K562 (cell line): Measurements from ENCODE around the gene THAP8. TPM values are rescaled to one million over a fixed set of nuclear protein-coding genes. Genes with fewer than 3 reads are reported as not detected.
A peak's percentile ranks its signal among the peaks of the same experiment; 100 is the strongest.

Experiments
- ATAC-seq: fragments of 200-7000 bp; cut with Tn5 transposase; 3 replicates; pipeline ENCODE4 v1.9.1; 2020; ENCODE audit warnings: moderate library complexity
- BruUV-seq: library from RNA; stranded (reverse); fragments of 400-500 nt; replicated peaks from 2 replicates; lab custom pipeline; 2021; lab: Mats Ljungman, UMichigan
- CTCF ChIA-PET: fragments of 300-600 bp; formaldehyde crosslinking; extraction: SDS; loops from one replicate; lab custom pipeline; 2021; ENCODE audit warnings: low intra/inter-chr PET ratio; lab: Yijun Ruan, JAX
- POLR2A ChIA-PET: fragments of 300-600, 350-650 bp; sonication (Branson Sonifier 250); formaldehyde crosslinking; extraction: SDS; loops from one replicate; lab custom pipeline; 2021; ENCODE audit warnings: antibody characterized with exemption, inconsistent platforms; lab: Yijun Ruan, JAX
- DNase-seq, 4 experiments: peaks; one replicate each; pipeline versions ENCODE4 v3.0.0 to v3.0.0-alpha.2; 2011 to 2018; ENCODE audit warnings: low spot score in 3 of 4, mixed read lengths in 3 of 4; ENCODE audit errors: extremely low read depth in 1 of 4
- FAIRE-seq: peaks from 2 replicates; lab custom pipeline; 2011; peaks lifted over from hg19 to GRCh38; lab: Jason Lieb, UNC
- H2AFZ ChIP-seq: 2 replicates; pipeline ENCODE4 v1.6.0; 2011; ENCODE audit warnings: low read depth, low read length, control low read depth, inconsistent platforms
- H3K27ac ChIP-seq: fragments of 200-600 bp; 3 replicates; pipeline ENCODE4 v1.8.0; 2011; ENCODE audit warnings: low read depth, mild to moderate bottlenecking, control low read depth, inconsistent platforms, low read length, moderate library complexity, mixed read lengths; ENCODE audit errors: extremely low read depth
- H3K27me3 ChIP-seq, 2 experiments: fragments of 300-600 bp in 1 of 2; 2 replicates in 1 of 2; 3 replicates in 1 of 2; pipeline versions ENCODE4 v1.6.0 to v1.8.0; 2011; ENCODE audit warnings: inconsistent platforms in 2 of 2, low read length in 2 of 2, mild to moderate bottlenecking in 1 of 2, mixed read lengths in 1 of 2, moderate library complexity in 1 of 2; ENCODE audit not compliant: control insufficient read depth in 2 of 2, insufficient read depth in 2 of 2
- H3K36me3 ChIP-seq: fragments of 300-600 bp; 3 replicates; pipeline ENCODE4 v1.8.0; 2011; ENCODE audit warnings: mild to moderate bottlenecking, low read length, inconsistent platforms; ENCODE audit not compliant: control insufficient read depth, insufficient read depth
- H3K4me1 ChIP-seq, 2 experiments: fragments of 200-600 bp in 1 of 2; replicated peaks in 1 of 2; 2 replicates in 1 of 2; 3 replicates in 1 of 2; pipeline versions ENCODE4 v1.5.1 to v1.8.0; 2011; ENCODE audit warnings: inconsistent platforms in 2 of 2, low read length in 2 of 2, mild to moderate bottlenecking in 1 of 2, mixed read lengths in 1 of 2, moderate library complexity in 1 of 2; ENCODE audit not compliant: control insufficient read depth in 2 of 2, insufficient read depth in 2 of 2
- H3K4me2 ChIP-seq: 2 replicates; pipeline ENCODE4 v1.6.1; 2011; ENCODE audit warnings: low read length, control low read depth, inconsistent platforms, mixed read lengths; ENCODE audit not compliant: insufficient read depth
- H3K4me3 ChIP-seq: fragments of 200-600 bp; sonication (generic), shearing (Covaris generic); 2 replicates; pipeline ENCODE4 v1.5.1; 2016; ENCODE audit warnings: control low read depth, inconsistent platforms
- H3K79me2 ChIP-seq: fragments of 200-600 bp; 3 replicates; pipeline ENCODE4 v1.8.0; 2011; ENCODE audit warnings: low read length, inconsistent platforms; ENCODE audit not compliant: control insufficient read depth, insufficient read depth
- H3K9ac ChIP-seq, 2 experiments: 2 replicates each; pipeline versions ENCODE4 v1.6.0 to v1.6.1; 2011; ENCODE audit warnings: low read depth in 2 of 2, low read length in 2 of 2, control low read depth in 1 of 2, inconsistent platforms in 1 of 2, mild to moderate bottlenecking in 1 of 2, mixed read lengths in 1 of 2; ENCODE audit not compliant: insufficient read depth in 1 of 2
- H3K9me1 ChIP-seq: one replicate; pipeline ENCODE4 v1.6.0; 2011; ENCODE audit warnings: inconsistent platforms, mild to moderate bottlenecking, low read length, moderate library complexity; ENCODE audit not compliant: control insufficient read depth, insufficient read depth
- H3K9me3 ChIP-seq: replicated peaks from 2 replicates; pipeline ENCODE4 v1.5.1; 2011; ENCODE audit warnings: low read depth, low read length, inconsistent platforms; ENCODE audit not compliant: control insufficient read depth, insufficient read depth
- H4K20me1 ChIP-seq: replicated peaks from 2 replicates; pipeline ENCODE4 v1.6.1; 2011; ENCODE audit warnings: low read length, inconsistent platforms, mixed read lengths; ENCODE audit not compliant: control insufficient read depth, insufficient read depth
- C11orf30 ChIP-seq: fragments of 450-650 bp; IDR thresholded peaks from 2 replicates; pipeline ENCODE4 v1.6.1; 2016; ENCODE audit warnings: low read depth, mild to moderate bottlenecking
- CAMTA2 ChIP-seq: fragments of 250-450 bp; sonication (Bioruptor Pico); conservative IDR thresholded peaks from 2 replicates; pipeline ENCODE4 v1.5.1; 2022
- HNRNPK ChIP-seq: fragments of 200-400 bp; formaldehyde crosslinking; IDR thresholded peaks from one replicate; pipeline ENCODE4 v1.6.1; 2018; ENCODE audit warnings: mild to moderate bottlenecking, low read depth, low read length; ENCODE audit not compliant: poor library complexity, severe bottlenecking
- HNRNPUL1 ChIP-seq: fragments of 200-400 bp; formaldehyde crosslinking; IDR thresholded peaks from 2 replicates; pipeline ENCODE4 v1.6.1; 2017; ENCODE audit warnings: low read length
- JUN ChIP-seq, 2 experiments: sonication (generic) in 1 of 2; formaldehyde crosslinking in 1 of 2; IDR thresholded peaks; 2 replicates each; pipeline versions ENCODE4 v1.6.1 to v1.8.0; 2012 to 2022; ENCODE audit warnings: borderline replicate concordance in 2 of 2, mild to moderate bottlenecking in 2 of 2, improper control_type of control experiment in 1 of 2, low read depth in 1 of 2, low read length in 1 of 2, missing genetic modification reagents in 1 of 2
- MAFK ChIP-seq: IDR thresholded peaks from 2 replicates; pipeline ENCODE4 v1.6.1; 2011; ENCODE audit warnings: low read length, improper control_type of control experiment
- NFE2 ChIP-seq: IDR thresholded peaks from 2 replicates; pipeline ENCODE4 v1.6.1; 2014; ENCODE audit warnings: antibody characterized with exemption, low read depth
- NFRKB ChIP-seq: fragments of 450-650 bp; IDR thresholded peaks from 2 replicates; pipeline ENCODE4 v1.6.1; 2016; ENCODE audit warnings: low read depth
- ZNF282 ChIP-seq: sonication (generic); formaldehyde crosslinking; IDR thresholded peaks from 2 replicates; pipeline ENCODE4 v1.8.1; 2023; ENCODE audit warnings: missing genetic modification reagents
- WGBS: fragments of 100-300 bp; shearing (Covaris generic); methylation state at CpG from one replicate; pipeline ENCODE4 v1.1.6; 2016; ENCODE audit warnings: low coverage, mixed read lengths; ENCODE audit not compliant: insufficient coverage; ENCODE audit errors: missing lambda C conversion rate; 5-methylcytosine and 5-hydroxymethylcytosine counted together
- in situ Hi-C: fragments of 300-500 bp; cut with MboI; formaldehyde crosslinking; loops from 4 replicates; pipeline ENCODE4 v1.15.0; 2018; ENCODE audit warnings: inconsistent platforms, mixed read lengths
- intact Hi-C: fragments of 100-400 bp; cut with micrococcal nuclease; formaldehyde crosslinking; loops from 2 replicates; pipeline ENCODE4 v1.14.2; 2022
- polyA plus RNA-seq, 8 experiments: library from polyadenylated mRNA; depleted of rRNA in 4 of 8; stranded (reverse) in 5 of 8; unstranded in 3 of 8; fragments of >200 nt; fragmentation: Nextera tagmentation in 2 of 8; fragmentation: Illumina TruSeq in 1 of 8; extraction: Ambion mirVana in 2 of 8; extraction: Trizol in 1 of 8; gene quantifications; 2 replicates each; pipeline versions ENCODE4 v1.2.1 to v1.2.3, GENCODE V29; 2011 to 2014; ENCODE audit warnings: inconsistent platforms in 1 of 8, missing spikeins in 1 of 8
- total RNA-seq, 7 experiments: library from RNA; depleted of rRNA in 6 of 7; stranded (reverse); fragments of >200 nt in 6 of 7; fragmentation: Illumina TruSeq in 2 of 7; extraction: Trizol in 2 of 7; gene quantifications; 2 replicates each; pipeline versions ENCODE4 v1.2.1 to v1.2.3, GENCODE V29; 2011 to 2021; ENCODE audit warnings: low replicate concordance in 1 of 7
- TF ChIP-seq, protein P1 (sequence below), 3 experiments: fragments of 200-800 bp in 1 of 3; sonication (Bioruptor generic) in 1 of 3; sonication (generic) in 1 of 3; formaldehyde crosslinking in 1 of 3; IDR thresholded peaks; 2 replicates each; pipeline versions ENCODE4 v1.6.1 to v1.8.0; 2016 to 2022; ENCODE audit warnings: mild to moderate bottlenecking in 2 of 3, missing compliant biosample characterization in 2 of 3, missing genetic modification characterization in 2 of 3, missing genetic modification reagents in 1 of 3
- TF ChIP-seq, protein P2 (sequence below): sonication (generic); formaldehyde crosslinking; IDR thresholded peaks from 2 replicates; pipeline ENCODE4 v1.8.0; 2022; ENCODE audit warnings: mild to moderate bottlenecking, missing genetic modification reagents, borderline replicate concordance

Gene THAP8
- total and polyA plus RNA-seq, 9 of the 15 experiments (the other 6 are each of a cell fraction or from before 2014, with no cell fraction given) = 0.11 to 2.0 (median 0.94) TPM

DNA sequence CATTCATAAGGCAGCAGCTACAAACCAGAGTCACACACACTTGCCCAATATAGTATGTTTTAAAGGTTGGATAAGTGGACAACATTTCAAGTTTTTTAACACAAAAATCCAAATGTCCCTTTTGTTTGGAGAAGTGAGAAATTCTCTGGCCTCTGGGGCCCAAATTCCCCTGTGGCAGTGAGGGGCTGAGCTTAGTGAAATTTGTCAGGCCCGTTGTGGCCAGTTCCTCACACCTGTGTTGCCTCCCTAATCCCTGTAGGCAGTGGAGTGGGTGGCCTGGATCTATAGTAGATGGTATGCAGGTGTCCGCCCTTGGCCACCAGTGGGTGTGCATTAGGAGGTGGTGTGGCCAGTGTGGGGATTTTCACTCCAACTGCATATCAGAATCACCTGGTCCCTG lies 7.3 kb upstream of the THAP8 start:
- H3K4me1 ChIP-seq = peaks cover 2 to 5% of the 10 kb centered on the region in 2 experiments; a peak in 3 of 5 replicates
- no peak for FAIRE-seq
- no peaks in the 10 kb centered on the region for H3K27me3 ChIP-seq
- ChIA-PET CTCF (no interaction called here), POLR2A (interaction anchor here (1.0 to 1.6 kb wide), 3 partner anchors 12 to 113 kb away, joined by 3 to 6 read pairs (median 3); no protein-coding TSS in a partner anchor)
- WGBS = 90% methylated on average over 2 of the region's 2 CpGs
- no peak overlapping the region for H3K4me2 ChIP-seq
- H3K9ac ChIP-seq = 0 out of 4 replicates have a peak overlapping the region, but pooled peaks of 1 of the 2 experiments have one; percentile 56
- peaks cover 5% of the 10 kb centered on the region; the same call in 1 of the 2 replicates for H4K20me1 ChIP-seq
- ATAC-seq = no peak
- TF ChIP-seq C11orf30 (no peak), NFRKB (no peak), CAMTA2 (CRISPR knock-in tag) (no peak), ZNF282 (CRISPR knock-in tag) (no peak), NFE2 (no peak), MAFK (no peak), HNRNPUL1 (no peak), JUN (IDR thresholded peaks at IDR 0.05; ENCODE audit: borderline replicate concordance, low read depth, low read length) (no peak), JUN (CRISPR knock-in tag; IDR thresholded peaks at IDR 0.05; ENCODE audit: borderline replicate concordance) (no peak), HNRNPK (no peak)
- TF ChIP-seq, protein P1, sequence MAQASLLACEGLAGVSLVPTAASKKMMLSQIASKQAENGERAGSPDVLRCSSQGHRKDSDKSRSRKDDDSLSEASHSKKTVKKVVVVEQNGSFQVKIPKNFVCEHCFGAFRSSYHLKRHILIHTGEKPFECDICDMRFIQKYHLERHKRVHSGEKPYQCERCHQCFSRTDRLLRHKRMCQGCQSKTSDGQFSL (CRISPR knock-in tag; IDR thresholded peaks at IDR 0.05) = no peak
- TF ChIP-seq, protein P1 (tag; IDR thresholded peaks at IDR 0.05) = no peak
- TF ChIP-seq, protein P2, sequence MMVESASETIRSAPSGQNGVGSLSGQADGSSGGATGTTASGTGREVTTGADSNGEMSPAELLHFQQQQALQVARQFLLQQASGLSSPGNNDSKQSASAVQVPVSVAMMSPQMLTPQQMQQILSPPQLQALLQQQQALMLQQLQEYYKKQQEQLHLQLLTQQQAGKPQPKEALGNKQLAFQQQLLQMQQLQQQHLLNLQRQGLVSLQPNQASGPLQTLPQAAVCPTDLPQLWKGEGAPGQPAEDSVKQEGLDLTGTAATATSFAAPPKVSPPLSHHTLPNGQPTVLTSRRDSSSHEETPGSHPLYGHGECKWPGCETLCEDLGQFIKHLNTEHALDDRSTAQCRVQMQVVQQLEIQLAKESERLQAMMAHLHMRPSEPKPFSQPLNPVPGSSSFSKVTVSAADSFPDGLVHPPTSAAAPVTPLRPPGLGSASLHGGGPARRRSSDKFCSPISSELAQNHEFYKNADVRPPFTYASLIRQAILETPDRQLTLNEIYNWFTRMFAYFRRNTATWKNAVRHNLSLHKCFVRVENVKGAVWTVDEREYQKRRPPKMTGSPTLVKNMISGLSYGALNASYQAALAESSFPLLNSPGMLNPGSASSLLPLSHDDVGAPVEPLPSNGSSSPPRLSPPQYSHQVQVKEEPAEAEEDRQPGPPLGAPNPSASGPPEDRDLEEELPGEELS (CRISPR knock-in tag) = no peak
- no peak overlapping the region for H3K27ac ChIP-seq
- H2AFZ ChIP-seq = no peak overlapping the region
- no peaks in the 10 kb centered on the region for H3K9me1 ChIP-seq
- intact Hi-C loops = loop anchor here (5.0 kb wide), 2 partner anchors 51 to 111 kb away; partner anchors contain the start of genes OVOL3 and POLR2I
- no peaks in the 10 kb centered on the region for H3K9me3 ChIP-seq
- peaks cover 19% of the 10 kb centered on the region for H3K79me2 ChIP-seq
- BruUV-seq = no TSS peak
- peaks cover 88% of the 10 kb centered on the region for H3K36me3 ChIP-seq
- in situ Hi-C loops = loop anchor here (5.0 kb wide), 1 partner anchor 111 kb away; no protein-coding TSS in a partner anchor
- no peak overlapping the region for H3K4me3 ChIP-seq
- no peak for DNase-seq
